ENCODE results near the gene SIPA1L2. TPM values are rescaled to one million over a fixed set of nuclear protein-coding genes. Genes with fewer than 3 reads are reported as not detected.

SIPA1L2 gene
- total RNA-seq, 2 donors from 2014 or later, result 57.1 to 100 TPM

DNA sequence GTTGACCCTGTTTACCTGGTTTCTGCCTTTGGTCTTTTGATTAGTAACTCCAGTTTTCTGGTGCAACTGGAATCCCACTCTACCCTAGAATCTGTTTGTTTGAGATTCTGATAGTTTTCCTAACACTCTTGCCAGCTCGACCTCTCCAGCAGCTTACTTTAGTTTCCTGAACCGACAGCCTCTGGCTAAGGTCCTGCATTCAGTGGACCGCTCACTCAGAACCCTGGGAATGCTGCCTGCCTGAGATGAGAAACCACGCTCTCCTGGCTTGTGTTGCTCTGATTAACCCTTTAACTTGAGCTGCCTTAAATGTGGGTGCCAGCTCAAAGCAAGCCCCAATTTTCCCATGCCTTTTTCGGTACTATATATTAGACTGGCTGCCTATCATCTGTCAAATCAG is 45.3 kb upstream of the SIPA1L2 start:
- TF ChIP-seq, protein P1, sequence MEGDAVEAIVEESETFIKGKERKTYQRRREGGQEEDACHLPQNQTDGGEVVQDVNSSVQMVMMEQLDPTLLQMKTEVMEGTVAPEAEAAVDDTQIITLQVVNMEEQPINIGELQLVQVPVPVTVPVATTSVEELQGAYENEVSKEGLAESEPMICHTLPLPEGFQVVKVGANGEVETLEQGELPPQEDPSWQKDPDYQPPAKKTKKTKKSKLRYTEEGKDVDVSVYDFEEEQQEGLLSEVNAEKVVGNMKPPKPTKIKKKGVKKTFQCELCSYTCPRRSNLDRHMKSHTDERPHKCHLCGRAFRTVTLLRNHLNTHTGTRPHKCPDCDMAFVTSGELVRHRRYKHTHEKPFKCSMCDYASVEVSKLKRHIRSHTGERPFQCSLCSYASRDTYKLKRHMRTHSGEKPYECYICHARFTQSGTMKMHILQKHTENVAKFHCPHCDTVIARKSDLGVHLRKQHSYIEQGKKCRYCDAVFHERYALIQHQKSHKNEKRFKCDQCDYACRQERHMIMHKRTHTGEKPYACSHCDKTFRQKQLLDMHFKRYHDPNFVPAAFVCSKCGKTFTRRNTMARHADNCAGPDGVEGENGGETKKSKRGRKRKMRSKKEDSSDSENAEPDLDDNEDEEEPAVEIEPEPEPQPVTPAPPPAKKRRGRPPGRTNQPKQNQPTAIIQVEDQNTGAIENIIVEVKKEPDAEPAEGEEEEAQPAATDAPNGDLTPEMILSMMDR (IDR thresholded peaks at IDR 0.05), result no peak
- Histone ChIP-seq H3K4me3 (no peak overlapping the region), H3K4me1 (no peaks in the 10 kb centered on the region), H3K9me3 (no peaks in the 10 kb centered on the region), H3K27ac (no peak overlapping the region), H3K27me3 (no peaks in the 10 kb centered on the region), H3K36me3 (no peaks in the 10 kb centered on the region)
- DNase-seq (ENCODE audit: low spot score), result no peak

DNA sequence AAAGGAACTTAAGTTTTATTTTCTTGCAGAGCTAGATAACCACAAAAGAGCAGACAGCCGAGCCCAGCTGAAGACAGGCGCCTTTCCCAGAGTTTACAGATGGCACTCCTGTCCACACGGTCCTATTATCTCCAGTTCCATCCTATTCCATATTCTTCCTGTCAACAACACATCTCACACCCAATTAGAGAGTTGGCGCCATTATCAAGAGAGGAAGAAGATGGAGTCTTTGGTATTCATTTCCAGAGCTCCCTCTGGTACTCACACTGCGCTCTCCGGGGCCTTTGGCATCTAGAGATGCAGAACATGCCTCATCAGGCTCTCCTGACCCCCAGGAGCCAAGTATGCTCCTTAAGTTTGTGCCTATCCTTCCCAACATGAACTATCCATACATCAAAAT is 43.3 kb upstream of the SIPA1L2 start:
- no peak overlapping the region for H3K27ac ChIP-seq
- TF ChIP-seq, protein P1 (IDR thresholded peaks at IDR 0.05), result no peak
- H3K4me3 ChIP-seq, result no peak overlapping the region
- H3K27me3 ChIP-seq, result no peaks in the 10 kb centered on the region
- H3K36me3 ChIP-seq, result no peaks in the 10 kb centered on the region
- H3K9me3 ChIP-seq, result no peaks in the 10 kb centered on the region
- no peaks in the 10 kb centered on the region for H3K4me1 ChIP-seq
- DNase-seq (ENCODE audit: low spot score), result no peak

DNA sequence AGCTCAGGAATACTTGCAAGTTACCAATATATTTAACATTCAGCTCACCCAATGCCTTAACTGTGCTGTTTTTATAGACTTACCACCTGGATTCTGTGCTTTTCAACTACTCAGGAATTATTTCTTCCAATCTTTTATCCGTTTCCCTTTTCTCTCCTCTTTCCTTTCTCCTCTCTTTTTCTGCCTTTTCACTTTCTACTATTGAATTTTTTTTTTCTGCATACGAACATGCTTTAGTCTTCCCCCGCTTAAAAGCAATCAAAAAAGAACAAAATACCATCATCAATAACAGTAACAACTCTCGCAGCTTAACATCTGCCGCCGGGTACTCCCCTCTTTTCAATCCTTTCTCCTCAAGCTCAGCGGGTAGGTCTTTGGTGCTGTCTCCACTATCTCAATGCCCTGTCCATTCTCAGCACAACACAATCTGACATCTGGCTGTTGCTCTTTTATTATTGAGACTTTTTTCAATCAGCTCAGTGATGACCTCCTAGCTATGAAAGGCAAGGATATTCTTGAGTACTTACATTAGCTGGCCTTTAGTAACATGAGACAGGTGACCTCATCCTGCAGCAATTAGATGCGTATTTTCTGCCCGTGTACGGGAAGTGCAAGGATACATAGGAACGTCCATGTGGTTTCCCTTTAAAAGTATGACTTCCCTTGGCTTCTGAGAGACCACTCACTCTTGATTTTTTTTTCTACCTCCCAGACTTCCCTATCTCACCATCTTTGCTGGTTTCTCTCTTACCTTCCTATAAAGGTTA is 40.2 kb upstream of the SIPA1L2 start:
- H3K27me3 ChIP-seq, result no peaks in the 10 kb centered on the region
- DNase-seq (ENCODE audit: low spot score), result no peak

DNA sequence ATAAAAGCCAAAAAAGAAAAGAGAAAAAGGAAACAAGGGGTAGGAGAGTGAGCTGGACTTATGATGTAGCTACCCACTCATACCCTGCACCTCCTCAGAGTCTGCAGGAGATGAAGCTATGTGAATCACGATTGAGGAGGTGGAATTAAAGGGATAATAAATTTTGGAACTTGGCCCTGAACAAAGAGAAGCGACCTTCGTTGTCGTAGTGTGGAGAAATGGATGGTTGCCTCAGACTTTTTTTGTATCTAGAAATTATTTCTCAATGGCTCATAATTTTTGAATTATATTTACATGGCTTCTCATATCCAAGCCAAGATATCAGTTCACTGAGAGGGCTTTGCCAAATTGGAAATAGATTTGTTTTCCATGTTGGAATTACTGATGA is 37.8 kb upstream of the SIPA1L2 start:
- Histone ChIP-seq H3K4me3 (no peak overlapping the region), H3K36me3 (no peaks in the 10 kb centered on the region), H3K27me3 (no peaks in the 10 kb centered on the region), H3K27ac (no peak overlapping the region), H3K9me3 (no peaks in the 10 kb centered on the region), H3K4me1 (no peaks in the 10 kb centered on the region)
- no peak for DNase-seq (ENCODE audit: low spot score)
- TF ChIP-seq, protein P1 (IDR thresholded peaks at IDR 0.05), result no peak

More for the DNA sequence above, 40.2 kb upstream of the SIPA1L2 start:
- TF ChIP-seq, protein P1 (IDR thresholded peaks at IDR 0.05), result no peak
- H3K36me3 ChIP-seq, result no peaks in the 10 kb centered on the region
- no peaks in the 10 kb centered on the region for H3K9me3 ChIP-seq
- no peak overlapping the region for H3K27ac ChIP-seq
- no peak overlapping the region for H3K4me3 ChIP-seq
- no peaks in the 10 kb centered on the region for H3K4me1 ChIP-seq

DNA sequence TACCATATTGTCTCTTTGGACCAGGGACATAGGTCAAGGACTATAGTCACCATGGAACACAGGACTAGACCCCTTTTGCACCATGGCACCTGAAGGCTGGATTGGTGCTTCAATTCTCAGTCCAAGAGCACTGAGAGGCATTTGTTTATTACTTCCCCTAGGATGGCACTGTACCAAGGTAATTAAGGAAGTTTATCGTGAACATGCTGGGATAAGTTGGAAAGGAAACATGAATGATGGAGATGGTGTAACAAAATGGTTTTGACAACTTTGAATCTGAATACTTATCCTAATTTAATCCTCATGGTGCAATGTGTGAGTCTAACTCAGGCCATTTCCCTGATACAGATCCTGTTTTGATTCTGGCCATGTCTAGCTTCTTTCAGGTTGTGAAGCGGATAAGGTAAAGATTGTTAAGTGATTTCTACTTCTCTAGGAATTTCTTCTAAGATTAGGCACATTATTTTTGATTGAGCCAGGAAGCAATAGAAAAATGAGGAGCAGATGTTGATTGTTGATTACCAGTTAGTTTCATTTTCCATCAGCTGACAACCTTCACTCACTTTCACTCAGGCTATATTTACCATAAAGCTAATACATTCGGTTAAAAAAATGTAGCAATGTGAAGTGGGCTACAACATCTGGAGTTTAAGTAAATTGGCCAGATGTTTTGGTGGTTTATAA is 37.3 kb upstream of the SIPA1L2 start:
- Histone ChIP-seq H3K27ac (no peak overlapping the region), H3K27me3 (no peaks in the 10 kb centered on the region), H3K4me3 (no peak overlapping the region), H3K36me3 (no peaks in the 10 kb centered on the region), H3K9me3 (no peaks in the 10 kb centered on the region), H3K4me1 (no peaks in the 10 kb centered on the region)
- TF ChIP-seq, protein P1 (IDR thresholded peaks at IDR 0.05), result no peak
- no peak for DNase-seq (ENCODE audit: low spot score)
